Measurements from ENCODE around the gene ZBTB38.

GRCh38 chr3:141414800-141415462 is 46.6 kb downstream of the ZBTB38 start:
- TF ChIP-seq CTCF (IDR thresholded peaks at IDR 0.05) (no peak), POLR2A (IDR thresholded peaks at IDR 0.05) (no peak)
